Measurements from ENCODE around the gene MRPL32.
"Not testable (repeated sequence)": the region's sequence is repeated elsewhere in the genome, so short reads cannot be mapped to it uniquely, and the experiment has no call there.

MRPL32 gene

GRCh38 chr7:42931834-42932651 lies at the start of gene MRPL32, which contains the start of gene PSMA2:
Gene MRPL32 (plus strand): TSS chr7:42932376. CDS start chr7:42932387, 11 bp downstream.
Gene PSMA2 (minus strand): TSS chr7:42932174. CDS start chr7:42932158, 16 bp downstream.
- DNase-seq: peak; percentile 99

GRCh38 chr7:42883950-42884349 lies 48.2 kb upstream of the MRPL32 start:
- no peak for DNase-seq

- not testable (repeated sequence) for DNase-seq
Observed at GRCh38 chr7:42885183-42885582, 47.0 kb upstream of the MRPL32 start.

- DNase-seq: peak; percentile 44
Observed at GRCh38 chr7:42886129-42886528, 46.0 kb upstream of the MRPL32 start.

GRCh38 chr7:42886893-42887505 lies 45.2 kb upstream of the MRPL32 start:
- DNase-seq: peak; percentile 14

- DNase-seq: peak; percentile 85
Observed at GRCh38 chr7:42893346-42894240, 38.6 kb upstream of the MRPL32 start.

- no peak for DNase-seq
Observed at GRCh38 chr7:42900842-42901241, 31.3 kb upstream of the MRPL32 start.

GRCh38 chr7:42902331-42902730 lies 29.8 kb upstream of the MRPL32 start:
- no peak for DNase-seq

GRCh38 chr7:42906181-42906580 lies 26.0 kb upstream of the MRPL32 start:
- no peak for DNase-seq

- DNase-seq: no peak
Observed at GRCh38 chr7:42907316-42907715, 24.9 kb upstream of the MRPL32 start.

- DNase-seq: no peak
Observed at GRCh38 chr7:42910306-42910705, 21.9 kb upstream of the MRPL32 start.

GRCh38 chr7:42911454-42912447 lies 20.4 kb upstream of the MRPL32 start, which contains the start of gene C7orf25:
Gene C7orf25 (minus strand): TSS chr7:42912070. CDS start chr7:42910900, 1,170 bp downstream.
- DNase-seq: peak; percentile 98

GRCh38 chr7:42913591-42913990 lies 18.6 kb upstream of the MRPL32 start:
- DNase-seq: no peak

GRCh38 chr7:42914009-42914408 lies 18.2 kb upstream of the MRPL32 start:
- DNase-seq: no peak

GRCh38 chr7:42914421-42915045 lies 17.6 kb upstream of the MRPL32 start:
- no peak for DNase-seq

GRCh38 chr7:42915356-42915755 lies 16.8 kb upstream of the MRPL32 start:
- DNase-seq: no peak

- no peak for DNase-seq
Observed at GRCh38 chr7:42922017-42922753, 10.0 kb upstream of the MRPL32 start.

GRCh38 chr7:42924223-42924838 lies 7.8 kb upstream of the MRPL32 start:
- DNase-seq: no peak

GRCh38 chr7:42925630-42926029 lies 6.5 kb upstream of the MRPL32 start:
- no peak for DNase-seq

- no peak for DNase-seq
Observed at GRCh38 chr7:42926204-42926603, 6.0 kb upstream of the MRPL32 start.

All from DMS53 (cell line).